ENCODE measurements around the gene PUM2. TPM values are rescaled to one million over a fixed set of nuclear protein-coding genes. Genes with fewer than 3 reads are reported as not detected.

PUM2 gene
- total RNA-seq, 1 experiment from 2014 or later: 105 TPM

- H3K36me3 ChIP-seq (ENCODE audit: control insufficient read depth in 1 of 2, insufficient read depth in 2 of 2, low read length in 2 of 2): peaks cover 20 to 31% of the 10 kb centered on the region in 2 experiments
- POLR2A ChIA-PET: no interaction called here
- H3K4me1 ChIP-seq (ENCODE audit: control insufficient read depth in 1 of 2, insufficient read depth in 2 of 2, low read length in 2 of 2): peaks cover 26 to 41% of the 10 kb centered on the region in 2 experiments
- no TSS peak for BruUV-seq (replicated peaks)
- RAD21 ChIA-PET (ENCODE audit: low non-redundant PET in 1 of 2, low total read pairs in 2 of 2, uncharacterized antibody in 2 of 2, unreplicated experiment in 2 of 2): no interaction called here
- intact Hi-C loops (cut with micrococcal nuclease): loop anchor here (5.0 kb wide), 1 partner anchor 66 kb away; the partner anchor contains the start of gene SDC1
- H3K4me2 ChIP-seq (ENCODE audit: low read length): no peak overlapping the region
- peaks cover 12% of the 10 kb centered on the region for H4K20me1 ChIP-seq (ENCODE audit: insufficient read depth)
- no peaks in the 10 kb centered on the region for H3K27me3 ChIP-seq (ENCODE audit: insufficient read depth, low read length)
- ATAC-seq (no peak), DNase-seq (ENCODE audit: low read depth, low spot score) (no peak)
- no peak overlapping the region for H3K9ac ChIP-seq (ENCODE audit: low read length)
- TF ChIP-seq EZH2 (IDR thresholded peaks at IDR 0.05): no peak
- no peak for TF ChIP-seq SRF (IDR thresholded peaks at IDR 0.05; ENCODE audit: low read depth)
- TF ChIP-seq ZFX (IDR thresholded peaks at IDR 0.05): no peak
- no peak for TF ChIP-seq YY1 (IDR thresholded peaks at IDR 0.05; ENCODE audit: extremely low read depth, insufficient replicate concordance, low read depth, low read length)
- no peak for TF ChIP-seq CEBPB (IDR thresholded peaks at IDR 0.05; ENCODE audit: low read depth)
- TF ChIP-seq ATF3 (IDR thresholded peaks at IDR 0.05): no peak
- TF ChIP-seq POLR2AphosphoS5 (IDR thresholded peaks at IDR 0.05; ENCODE audit: low read depth, low read length): no peak
- TF ChIP-seq ZBTB33 (IDR thresholded peaks at IDR 0.05; ENCODE audit: extremely low read depth, insufficient replicate concordance, low read length): no peak
- TF ChIP-seq, protein P1, sequence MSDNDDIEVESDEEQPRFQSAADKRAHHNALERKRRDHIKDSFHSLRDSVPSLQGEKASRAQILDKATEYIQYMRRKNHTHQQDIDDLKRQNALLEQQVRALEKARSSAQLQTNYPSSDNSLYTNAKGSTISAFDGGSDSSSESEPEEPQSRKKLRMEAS (IDR thresholded peaks at IDR 0.05): no peak
- TF ChIP-seq, protein P2, sequence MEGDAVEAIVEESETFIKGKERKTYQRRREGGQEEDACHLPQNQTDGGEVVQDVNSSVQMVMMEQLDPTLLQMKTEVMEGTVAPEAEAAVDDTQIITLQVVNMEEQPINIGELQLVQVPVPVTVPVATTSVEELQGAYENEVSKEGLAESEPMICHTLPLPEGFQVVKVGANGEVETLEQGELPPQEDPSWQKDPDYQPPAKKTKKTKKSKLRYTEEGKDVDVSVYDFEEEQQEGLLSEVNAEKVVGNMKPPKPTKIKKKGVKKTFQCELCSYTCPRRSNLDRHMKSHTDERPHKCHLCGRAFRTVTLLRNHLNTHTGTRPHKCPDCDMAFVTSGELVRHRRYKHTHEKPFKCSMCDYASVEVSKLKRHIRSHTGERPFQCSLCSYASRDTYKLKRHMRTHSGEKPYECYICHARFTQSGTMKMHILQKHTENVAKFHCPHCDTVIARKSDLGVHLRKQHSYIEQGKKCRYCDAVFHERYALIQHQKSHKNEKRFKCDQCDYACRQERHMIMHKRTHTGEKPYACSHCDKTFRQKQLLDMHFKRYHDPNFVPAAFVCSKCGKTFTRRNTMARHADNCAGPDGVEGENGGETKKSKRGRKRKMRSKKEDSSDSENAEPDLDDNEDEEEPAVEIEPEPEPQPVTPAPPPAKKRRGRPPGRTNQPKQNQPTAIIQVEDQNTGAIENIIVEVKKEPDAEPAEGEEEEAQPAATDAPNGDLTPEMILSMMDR (IDR thresholded peaks at IDR 0.05 in 2 of 3, conservative IDR thresholded peaks at IDR 0.05 in 1 of 3; ENCODE audit: borderline replicate concordance in 1 of 3, insufficient read depth in 1 of 3, low read depth in 2 of 3, low read length in 2 of 3): no peak
- no peak for TF ChIP-seq EGR1 (IDR thresholded peaks at IDR 0.05; ENCODE audit: low read depth)
- TF ChIP-seq ZNF274 (IDR thresholded peaks at IDR 0.05; ENCODE audit: low read depth, low read length): no peak
- TF ChIP-seq SIN3A (IDR thresholded peaks at IDR 0.05; ENCODE audit: low read depth): no peak
- no peak for TF ChIP-seq POLR2A (IDR thresholded peaks at IDR 0.05; ENCODE audit: borderline replicate concordance, extremely low read depth, insufficient read depth, insufficient read length)
- no peak for TF ChIP-seq JUND (IDR thresholded peaks at IDR 0.05)
- no peak for TF ChIP-seq CBX3 (IDR thresholded peaks at IDR 0.05; ENCODE audit: low read depth)
- no peak for TF ChIP-seq SP1 (IDR thresholded peaks at IDR 0.05; ENCODE audit: low read depth)
- no peak for TF ChIP-seq FOSL1 (IDR thresholded peaks at IDR 0.05; ENCODE audit: low read depth)
- no peak for TF ChIP-seq EZH2phosphoT487 (IDR thresholded peaks at IDR 0.05; ENCODE audit: borderline replicate concordance)
- TF ChIP-seq TCF7L2 (IDR thresholded peaks at IDR 0.05; ENCODE audit: borderline replicate concordance, extremely low read depth, insufficient read depth, insufficient read length): no peak
- no peaks in the 10 kb centered on the region for H3K9me2 ChIP-seq (ENCODE audit: insufficient read depth)
- H3K79me2 ChIP-seq (ENCODE audit: insufficient read depth, low read length): peaks cover 71% of the 10 kb centered on the region
- CTCF ChIA-PET: interaction anchor here (1.0 to 2.6 kb wide), 3 partner anchors 33 to 67 kb away, joined by 3 to 26 read pairs (median 5); partner anchors contain the start of gene SDC1
- H2AFZ ChIP-seq (ENCODE audit: low read depth, low read length, poor library complexity, severe bottlenecking): no peak overlapping the region
- no peak overlapping the region for H3K27ac ChIP-seq (ENCODE audit: low read depth, low read length)
- no peak overlapping the region for H3K4me3 ChIP-seq (replicated peaks in 1 of 2; ENCODE audit: low read depth in 1 of 2, low read length in 2 of 2)
- H3K9me3 ChIP-seq (ENCODE audit: control insufficient read depth in 1 of 2, insufficient read depth in 1 of 2, low read depth in 1 of 2, low read length in 2 of 2): no peaks in the 10 kb centered on the region
Measured at GRCh38 chr2:20292984-20293383, 57.7 kb downstream of the PUM2 start.

Measured in HCT116 (cell line).